Small intestine (tissue), 7 donors: ENCODE data around the gene POU5F1. TPM values are rescaled to one million over a fixed set of nuclear protein-coding genes. Genes with fewer than 3 reads are reported as not detected.
A peak's percentile ranks its signal among the peaks of the same experiment; 100 is the strongest.

Experiments used
- DNase-seq, 2 donors: peaks; one replicate each; pipeline versions ENCODE4 v3.0.0 to v3.0.0-alpha.2; 2013
- FAIRE-seq: peaks from 2 replicates; lab custom pipeline; 2012; peaks lifted over from hg19 to GRCh38; lab: Jason Lieb, UNC
- H3K27ac ChIP-seq, 3 donors: one replicate each; pipeline ENCODE4 v1.5.1; 2013; ENCODE audit warnings: low read length in 2 of 3, mild to moderate bottlenecking in 2 of 3, control low read depth in 1 of 3, inconsistent platforms in 1 of 3, low read depth in 1 of 3, moderate library complexity in 1 of 3
- H3K27me3 ChIP-seq, 3 donors: one replicate each; pipeline ENCODE4 v1.6.1; 2013; ENCODE audit warnings: low read length in 3 of 3, inconsistent platforms in 1 of 3; ENCODE audit not compliant: control insufficient read depth in 3 of 3, insufficient read depth in 3 of 3
- H3K36me3 ChIP-seq, 3 donors: one replicate each; pipeline ENCODE4 v1.6.1; 2013; ENCODE audit warnings: low read length in 3 of 3, inconsistent platforms in 1 of 3, low read depth in 1 of 3, mild to moderate bottlenecking in 1 of 3, moderate library complexity in 1 of 3; ENCODE audit not compliant: control insufficient read depth in 3 of 3, insufficient read depth in 2 of 3
- H3K4me1 ChIP-seq, 3 donors: one replicate each; pipeline ENCODE4 v1.6.1; 2013; ENCODE audit warnings: low read length in 2 of 3, inconsistent platforms in 1 of 3, low read depth in 1 of 3, mild to moderate bottlenecking in 1 of 3, moderate library complexity in 1 of 3; ENCODE audit not compliant: control insufficient read depth in 3 of 3, insufficient read depth in 2 of 3
- H3K4me3 ChIP-seq, 3 donors: one replicate each; pipeline ENCODE4 v1.5.1; 2013; ENCODE audit warnings: low read length in 3 of 3, control low read depth in 1 of 3, inconsistent platforms in 1 of 3, low read depth in 1 of 3, mild to moderate bottlenecking in 1 of 3, moderate library complexity in 1 of 3
- H3K9me3 ChIP-seq, 2 donors: one replicate each; pipeline ENCODE4 v1.6.1; 2013; ENCODE audit warnings: low read depth in 1 of 2, low read length in 1 of 2; ENCODE audit not compliant: control insufficient read depth in 2 of 2, insufficient read depth in 1 of 2
- WGBS, 3 donors: extraction: QIAGEN DNeasy Blood & Tissue Kit; methylation state at CpG; one replicate each; pipeline ENCODE4 v1.1.7; 2013; 5-methylcytosine and 5-hydroxymethylcytosine counted together
- polyA plus RNA-seq, 4 donors: library from polyadenylated mRNA; stranded (reverse) in 3 of 4; unstranded in 1 of 4; fragments of 200-250 nt in 3 of 4; fragments of 120-200 nt in 1 of 4; gene quantifications; one replicate each; pipeline versions ENCODE4 v1.2.1 to v1.2.3, GENCODE V29; 2013
- donor health status: healthy with polysubstance abuse.
- donor health status: control.
- donor health status: control.
- donor health status: Bipolar disorder and iron deficiency.
- donor health status: healthy.

Gene POU5F1
- polyA plus RNA-seq, 4 donors: 0.10 to 32.0 (median 18.4) TPM

DNA sequence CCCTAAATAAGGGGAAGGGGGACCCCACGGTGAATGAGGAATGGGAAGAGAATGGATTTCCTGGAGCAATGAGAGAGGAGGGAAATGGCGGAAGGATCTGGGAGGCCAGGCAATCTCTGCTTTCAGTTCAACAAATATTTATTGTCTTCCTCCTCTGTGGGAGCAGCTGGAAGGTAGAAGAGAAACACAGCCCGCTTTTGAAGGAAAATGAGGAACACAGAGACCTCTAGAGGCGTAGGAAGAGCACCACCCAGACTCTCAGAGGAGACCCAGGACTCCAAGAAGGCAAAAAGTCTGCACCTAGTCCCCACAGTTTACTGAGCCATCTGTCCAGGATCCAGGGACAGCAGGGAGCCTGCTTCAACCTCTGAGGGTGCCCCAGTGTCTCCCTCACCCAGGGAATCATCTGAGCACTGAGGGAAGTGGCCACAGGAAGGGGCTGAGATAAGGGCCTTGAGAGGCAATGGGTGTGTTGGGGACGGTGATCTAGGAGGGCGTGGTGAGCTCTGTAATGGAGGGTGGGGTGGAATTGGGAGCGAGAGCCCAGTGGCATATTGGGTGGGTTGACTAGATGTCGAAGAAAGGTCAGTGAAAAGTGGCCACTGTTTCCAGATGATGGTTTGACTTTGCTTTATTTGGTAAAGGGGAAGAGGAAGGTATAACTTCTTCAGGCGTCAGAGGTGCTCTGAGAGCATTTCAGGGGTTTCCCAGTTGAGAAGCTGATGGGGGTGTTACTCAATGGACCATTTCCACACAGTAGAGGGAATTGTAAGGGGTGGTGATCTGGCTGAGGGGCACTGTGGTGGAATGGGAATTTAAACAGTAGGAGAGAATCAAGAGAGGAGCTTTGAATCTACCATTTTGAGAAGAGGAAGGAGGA is 55.3 kb downstream of the POU5F1 start:
- no peak for FAIRE-seq
- Histone ChIP-seq H3K4me1 (peaks cover 0 to 7% (median 3%) of the 10 kb centered on the region in 3 donors), H3K9me3 (no peaks in the 10 kb centered on the region), H3K27ac (peak overlapping the region in 2 of 3 donors; percentile 52 to 77), H3K4me3 (peak overlapping the region in 1 of 3 donors; percentile 38), H3K36me3 (no peaks in the 10 kb centered on the region), H3K27me3 (peaks cover 0 to 16% (median 0%) of the 10 kb centered on the region in 3 donors)
- WGBS, 3 donors: 22 to 47% (median 33%) methylated on average over 9 of the region's 9 CpGs
- DNase-seq: peak in 1 of 2 donors; percentile 76

DNA sequence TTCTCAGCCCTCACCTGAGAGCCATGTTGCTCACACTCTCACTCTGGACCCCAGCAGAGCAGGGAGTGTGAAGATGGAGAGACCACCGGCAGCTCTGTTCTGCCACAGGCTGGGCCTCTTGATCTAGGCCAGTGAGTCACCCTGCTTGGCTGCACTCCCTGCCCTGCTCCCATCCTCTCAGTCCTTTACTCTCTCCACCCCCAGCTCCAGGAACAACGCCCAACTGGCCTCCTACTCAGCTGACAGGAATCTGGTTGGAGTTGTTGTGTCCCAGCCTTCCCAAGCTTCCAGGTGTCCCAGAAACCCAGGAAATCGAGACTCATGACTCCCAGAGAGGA is 56.0 kb downstream of the POU5F1 start, which contains the start of gene PSORS1C1:
TSS of gene PSORS1C1 (plus strand) at position 260 of the 338 bp plus-strand sequence. CDS start 14,833 bp downstream, outside the sequence.
- peak within 1 kb of the TSS in 1 of 3 donors; percentile 38 for H3K4me3 ChIP-seq
- H3K36me3 ChIP-seq: no peaks in the 10 kb centered on the region
- DNase-seq (peak; percentile 40 to 95), FAIRE-seq (no peak)
- 14 to 17% (median 14%) methylated on average over 3 of the region's 3 CpGs for WGBS, 3 donors
- H3K4me1 ChIP-seq: peaks cover 0 to 7% (median 3%) of the 10 kb centered on the region in 3 donors
- no peaks in the 10 kb centered on the region for H3K9me3 ChIP-seq
- peak within 1 kb of the TSS in 2 of 3 donors; percentile 52 to 77 for H3K27ac ChIP-seq
- H3K27me3 ChIP-seq: peaks cover 0 to 22% (median 0%) of the 10 kb centered on the region in 3 donors

Other genes starting within 250 kb of the POU5F1 start
- 1 to 10 TPM in 2 of 4 donors, under 1 TPM in 1, not detected in 1; 0.83 to 3.2 (median 1.6) TPM for gene SFTA2, start 238.5 kb downstream of the POU5F1 start, polyA plus RNA-seq
- gene MUCL3, start 229.7 kb downstream of the POU5F1 start, polyA plus RNA-seq: 1 to 10 TPM in 2 of 4 donors, under 1 TPM in 2; 0.01 to 1.1 (median 0.57) TPM
- gene MUC21, start 187.0 kb downstream of the POU5F1 start, polyA plus RNA-seq: under 1 TPM in 3 of 4 donors, not detected in 1; 0.22 to 0.89 (median 0.81) TPM
- not detected for gene MUC22, start 160.2 kb downstream of the POU5F1 start, polyA plus RNA-seq
- gene C6orf15, start 58.1 kb downstream of the POU5F1 start, polyA plus RNA-seq: not detected
- gene PSORS1C1, start 55.9 kb downstream of the POU5F1 start, polyA plus RNA-seq: 10 to 100 TPM in 2 of 4 donors, 1 to 10 TPM in 1, under 1 TPM in 1; 0.19 to 40.5 (median 19.6) TPM
- under 1 TPM in 1 of 4 donors, not detected in 3; 0.07 TPM for gene CDSN, start 50.2 kb downstream of the POU5F1 start, polyA plus RNA-seq
- gene PSORS1C2, start 31.6 kb downstream of the POU5F1 start, polyA plus RNA-seq: not detected
- 10 to 100 TPM; 13.2 to 29.0 (median 15.1) TPM for gene CCHCR1, start 12.9 kb downstream of the POU5F1 start, polyA plus RNA-seq
- 10 to 100 TPM in 1 of 4 donors, 1 to 10 TPM in 3; 1.8 to 12.8 (median 4.9) TPM for gene TCF19, start 12.1 kb downstream of the POU5F1 start, polyA plus RNA-seq
- gene HLA-C, start 101.4 kb upstream of the POU5F1 start, polyA plus RNA-seq: 100 to 1,000 TPM; 219 to 486 (median 456) TPM
- gene HLA-B, start 186.5 kb upstream of the POU5F1 start, polyA plus RNA-seq: 1,000 to 10,000 TPM in 2 of 4 donors, 100 to 1,000 TPM in 2; 282 to 2,421 (median 1,159) TPM
- gene MICA, start 232.9 kb upstream of the POU5F1 start, polyA plus RNA-seq: 10 to 100 TPM in 3 of 4 donors, 1 to 10 TPM in 1; 3.1 to 28.6 (median 19.3) TPM